IMR-90 (cell line): ENCODE data around the gene MRPL33. TPM values are rescaled to one million over a fixed set of nuclear protein-coding genes. Genes with fewer than 3 reads are reported as not detected.
"Not testable (repeated sequence)": the region's sequence is repeated elsewhere in the genome, so short reads cannot be mapped to it uniquely, and the experiment has no call there.

Experiments
- ATAC-seq: fragments of 200-7000 bp; cut with Tn5 transposase; 2 replicates; pipeline ENCODE4 v1.9.1; 2020; ENCODE audit warnings: low read depth, mild to moderate bottlenecking, moderate library complexity
- BruUV-seq: library from RNA; stranded (reverse); fragments of 400-500 nt; replicated peaks from 2 replicates; lab custom pipeline; 2021; lab: Mats Ljungman, UMichigan
- CTCF ChIA-PET: fragments of 300-600 bp; formaldehyde crosslinking; extraction: SDS; loops from one replicate; lab custom pipeline; 2021; ENCODE audit warnings: antibody characterized with exemption; lab: Yijun Ruan, JAX
- POLR2A ChIA-PET: fragments of 300-600 bp; sonication (Branson Sonifier 250); formaldehyde crosslinking; loops from one replicate; lab custom pipeline; 2022; ENCODE audit warnings: antibody characterized with exemption; ENCODE audit not compliant: unreplicated experiment; lab: Charles Lee
- DNase-seq: peaks from one replicate; pipeline ENCODE4 v3.0.0; 2013
- H2AFZ ChIP-seq: replicated peaks from 2 replicates; pipeline ENCODE3; 2013; ENCODE audit warnings: low read length, mild to moderate bottlenecking; ENCODE audit not compliant: poor library complexity
- H2AK5ac ChIP-seq: 2 replicates; pipeline ENCODE4 v1.6.1; 2013; ENCODE audit warnings: low read depth, low read length, inconsistent platforms
- H2AK9ac ChIP-seq: replicated peaks from 2 replicates; pipeline ENCODE3; 2013; ENCODE audit warnings: mild to moderate bottlenecking, low read depth, low read length, moderate library complexity; ENCODE audit not compliant: poor library complexity
- H2BK120ac ChIP-seq: 2 replicates; pipeline ENCODE4 v1.6.1; 2013; ENCODE audit warnings: low read depth, low read length, inconsistent platforms
- H2BK15ac ChIP-seq: 3 replicates; pipeline ENCODE4 v1.6.1; 2013; ENCODE audit warnings: low read depth, low read length, inconsistent platforms
- H2BK20ac ChIP-seq: 2 replicates; pipeline ENCODE4 v1.6.1; 2013; ENCODE audit warnings: low read depth, mild to moderate bottlenecking, inconsistent platforms, low read length, moderate library complexity
- H2BK5ac ChIP-seq: 2 replicates; pipeline ENCODE4 v1.6.1; 2013; ENCODE audit warnings: mild to moderate bottlenecking, low read depth, low read length, inconsistent platforms; ENCODE audit not compliant: poor library complexity, severe bottlenecking
- H3K14ac ChIP-seq: replicated peaks from 2 replicates; pipeline ENCODE4 v1.6.1; 2013; ENCODE audit warnings: low read depth, low read length, inconsistent platforms
- H3K18ac ChIP-seq: 2 replicates; pipeline ENCODE4 v1.6.1; 2013; ENCODE audit warnings: low read depth, low read length, control low read depth
- H3K23ac ChIP-seq: 2 replicates; pipeline ENCODE4 v1.6.1; 2013; ENCODE audit warnings: low read depth, low read length, inconsistent platforms
- H3K27ac ChIP-seq: 2 replicates; pipeline ENCODE4 v1.5.1; 2013; ENCODE audit warnings: mild to moderate bottlenecking, control low read depth, low read length; ENCODE audit not compliant: insufficient read depth
- H3K27me3 ChIP-seq: 2 replicates; pipeline ENCODE4 v1.6.1; 2013; ENCODE audit warnings: low read length; ENCODE audit not compliant: control insufficient read depth, insufficient read depth
- H3K36me3 ChIP-seq: 2 replicates; pipeline ENCODE4 v1.6.1; 2013; ENCODE audit warnings: low read length, mixed read lengths; ENCODE audit not compliant: control insufficient read depth, insufficient read depth
- H3K4ac ChIP-seq: 2 replicates; pipeline ENCODE4 v1.6.1; 2013; ENCODE audit warnings: low read depth, low read length, inconsistent platforms
- H3K4me1 ChIP-seq: 2 replicates; pipeline ENCODE4 v1.6.1; 2013; ENCODE audit warnings: low read length, mixed read lengths; ENCODE audit not compliant: control insufficient read depth, insufficient read depth
- H3K4me2 ChIP-seq: 2 replicates; pipeline ENCODE4 v1.6.1; 2013; ENCODE audit warnings: low read depth, mild to moderate bottlenecking, control low read depth, low read length, moderate library complexity
- H3K4me3 ChIP-seq: 2 replicates; pipeline ENCODE4 v1.5.1; 2013; ENCODE audit warnings: low read depth, mild to moderate bottlenecking, control low read depth, low read length, moderate library complexity; ENCODE audit not compliant: insufficient read depth
- H3K56ac ChIP-seq: 2 replicates; pipeline ENCODE4 v1.6.1; 2013; ENCODE audit warnings: low read length, inconsistent platforms; ENCODE audit not compliant: insufficient read depth; ENCODE audit errors: extremely low read depth
- H3K79me1 ChIP-seq, 2 experiments: 2 replicates each; pipeline ENCODE4 v1.6.1; 2013; ENCODE audit warnings: low read length in 2 of 2, inconsistent platforms in 1 of 2, low read depth in 1 of 2
- H3K9ac ChIP-seq: 2 replicates; pipeline ENCODE4 v1.6.1; 2013; ENCODE audit warnings: low read depth, low read length, control low read depth
- H3K9me1 ChIP-seq: 2 replicates; pipeline ENCODE4 v1.6.1; 2013; ENCODE audit warnings: low read length, inconsistent platforms; ENCODE audit not compliant: insufficient read depth
- H3K9me3 ChIP-seq: 2 replicates; pipeline ENCODE4 v1.6.1; 2013; ENCODE audit warnings: low read length; ENCODE audit not compliant: control insufficient read depth, insufficient read depth
- H4K20me1 ChIP-seq: 2 replicates; pipeline ENCODE4 v1.6.1; 2013; ENCODE audit warnings: low read length, inconsistent platforms; ENCODE audit not compliant: insufficient read depth
- H4K5ac ChIP-seq: 2 replicates; pipeline ENCODE4 v1.6.1; 2013; ENCODE audit warnings: mild to moderate bottlenecking, low read depth, low read length, control low read depth
- H4K8ac ChIP-seq, 2 experiments: 2 replicates each; pipeline ENCODE4 v1.6.1; 2013; ENCODE audit warnings: low read depth in 2 of 2, low read length in 2 of 2, control low read depth in 1 of 2, inconsistent platforms in 1 of 2
- H4K91ac ChIP-seq: 2 replicates; pipeline ENCODE4 v1.6.1; 2013; ENCODE audit warnings: low read depth, low read length, inconsistent platforms; ENCODE audit not compliant: insufficient read depth
- RCOR1 ChIP-seq: IDR thresholded peaks from 2 replicates; pipeline ENCODE4 v1.6.1; 2012; ENCODE audit warnings: mild to moderate bottlenecking, low read length, improper control_type of control experiment; ENCODE audit not compliant: insufficient replicate concordance
- WGBS, 2 experiments: methylation state at CpG; one replicate each; pipeline versions ENCODE4 v1.1.5 to v1.1.7; 2013; ENCODE audit warnings: missing lambda C conversion rate in 2 of 2; ENCODE audit not compliant: insufficient read length in 1 of 2; ENCODE audit errors: extremely low coverage in 2 of 2; 5-methylcytosine and 5-hydroxymethylcytosine counted together
- dilution Hi-C: fragments of 300-500 bp; cut with HindIII; formaldehyde crosslinking; loops from one replicate; pipeline ENCODE4 v1.14.3; 2018; ENCODE audit warnings: low sequenced_read_pairs; ENCODE audit not compliant: unreplicated experiment
- in situ Hi-C: fragments of 300-500 bp; cut with MboI; formaldehyde crosslinking; loops from 3 replicates; pipeline ENCODE4 v1.14.3; 2019; ENCODE audit warnings: low sequenced_read_pairs, inconsistent platforms, mixed read lengths
- intact Hi-C: fragments of 100-400 bp; cut with micrococcal nuclease; formaldehyde crosslinking; loops from 2 replicates; pipeline ENCODE4 v1.10.0; 2022
- polyA plus RNA-seq, 3 experiments: library from polyadenylated mRNA; depleted of rRNA; stranded (reverse); fragments of >200 nt; gene quantifications; 2 replicates each; pipeline ENCODE4 v1.2.3, GENCODE V29; 2012; ENCODE audit warnings: low replicate concordance in 1 of 3
- total RNA-seq: library from RNA; depleted of rRNA; stranded (reverse); fragments of >200 nt; gene quantifications from 2 replicates; pipeline ENCODE4 v1.2.3, GENCODE V29; 2012

The MRPL33 gene
- total and polyA plus RNA-seq, 2 of the 4 experiments (the other 2 are of a cell fraction), result 13.3 to 101 TPM

DNA sequence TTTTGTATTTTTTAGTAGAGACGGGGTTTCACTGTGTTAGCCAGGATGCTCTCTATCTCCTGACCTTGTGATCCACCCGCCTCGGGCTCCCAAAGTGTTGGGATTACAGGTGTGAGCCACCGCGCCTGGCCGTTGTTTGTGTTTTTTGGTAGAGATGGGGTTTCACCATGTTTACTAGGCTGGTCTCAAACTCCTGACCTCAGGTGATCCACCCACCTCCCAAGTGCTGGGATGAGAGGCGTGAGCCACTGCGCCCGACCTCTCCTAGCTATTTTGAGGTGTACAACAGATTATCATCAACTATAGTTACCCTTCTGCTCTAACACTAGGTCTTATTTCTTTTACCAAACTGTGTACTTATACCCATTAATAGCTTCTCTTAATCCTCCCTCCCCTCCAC, 28.9 kb upstream of the MRPL33 start:
- H3K14ac ChIP-seq, result no peak overlapping the region
- no peaks in the 10 kb centered on the region for H3K9me1 ChIP-seq
- DNase-seq, result no peak
- no peak overlapping the region for H2BK120ac ChIP-seq
- H2AK5ac ChIP-seq, result no peak overlapping the region
- no peak overlapping the region for H3K27ac ChIP-seq
- no peaks in the 10 kb centered on the region for H4K20me1 ChIP-seq
- in situ Hi-C loops (no loop called here), intact Hi-C loops (no loop called here), dilution Hi-C loops (no loop called here)
- H3K27me3 ChIP-seq, result no peaks in the 10 kb centered on the region
- H3K4ac ChIP-seq, result no peak overlapping the region
- no peak overlapping the region for H2BK5ac ChIP-seq
- no peak overlapping the region for H2BK15ac ChIP-seq
- no peak overlapping the region for H3K56ac ChIP-seq
- H3K79me1 ChIP-seq, result no peaks in the 10 kb centered on the region
- no peaks in the 10 kb centered on the region for H3K36me3 ChIP-seq
- no peak overlapping the region for H3K4me2 ChIP-seq
- no peak for ATAC-seq
- no peak overlapping the region for H2AFZ ChIP-seq
- no peaks in the 10 kb centered on the region for H3K4me1 ChIP-seq
- no peak overlapping the region for H4K5ac ChIP-seq
- no peak for TF ChIP-seq RCOR1
- CTCF ChIA-PET, result interaction anchor here (1.3 kb wide), 1 partner anchor 11 kb away, joined by 4 read pairs; no protein-coding TSS in a partner anchor
- H3K23ac ChIP-seq, result no peak overlapping the region
- no CpG with 5 or more reads among the region's 9 CpGs for whole genome bisulfite sequencing, 2 experiments
- no peak overlapping the region for H3K4me3 ChIP-seq
- POLR2A ChIA-PET, result no interaction called here
- no peaks in the 10 kb centered on the region; the same call in 1 of the 2 replicates for H3K9me3 ChIP-seq
- H4K8ac ChIP-seq, result no peak overlapping the region
- H4K91ac ChIP-seq, result no peak overlapping the region
- no peak overlapping the region for H3K18ac ChIP-seq
- no peak overlapping the region for H2AK9ac ChIP-seq
- H2BK20ac ChIP-seq, result no peak overlapping the region
- no TSS peak for BruUV-seq
- no peak overlapping the region for H3K9ac ChIP-seq

DNA sequence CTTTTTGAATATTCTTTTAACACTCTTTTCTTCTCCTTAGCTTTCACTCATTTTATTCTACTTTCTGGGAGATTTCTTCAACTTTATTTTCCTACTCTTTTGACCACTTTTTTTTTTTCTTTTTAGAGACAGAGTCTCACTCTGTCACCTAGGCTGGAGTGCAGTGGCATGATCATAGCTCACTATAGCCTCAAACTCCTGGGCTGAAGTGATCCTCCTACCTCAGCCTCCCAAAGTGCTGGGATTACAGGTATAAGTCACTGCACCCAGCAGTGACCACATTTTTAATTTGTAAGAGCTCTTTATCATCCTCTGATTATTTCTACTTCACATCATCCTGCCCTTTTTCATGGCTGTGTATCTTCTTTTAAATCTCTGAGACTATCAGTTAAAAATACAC, 26.0 kb upstream of the MRPL33 start:
- POLR2A ChIA-PET, result not testable (repeated sequence)

More for the DNA sequence above, 26.0 kb upstream of the MRPL33 start:
- H2AFZ ChIP-seq, H3K14ac ChIP-seq, H4K5ac ChIP-seq, H3K27me3 ChIP-seq, H3K4me1 ChIP-seq, H2BK20ac ChIP-seq, BruUV-seq, H2BK120ac ChIP-seq, H3K56ac ChIP-seq, H3K4ac ChIP-seq, dilution Hi-C loops, H2AK9ac ChIP-seq, intact Hi-C loops, H3K4me2 ChIP-seq, H2BK15ac ChIP-seq, ATAC-seq, H3K27ac ChIP-seq, H4K91ac ChIP-seq, in situ Hi-C loops, H2AK5ac ChIP-seq, DNase-seq, H3K18ac ChIP-seq, H3K36me3 ChIP-seq, H3K9me1 ChIP-seq, H3K9ac ChIP-seq, H4K20me1 ChIP-seq, H3K79me1 ChIP-seq, H3K23ac ChIP-seq, H4K8ac ChIP-seq, H3K4me3 ChIP-seq, H2BK5ac ChIP-seq: not testable (repeated sequence)
- CTCF ChIA-PET, result interaction anchor here (1.3 kb wide), 1 partner anchor 9 kb away, joined by 3 read pairs; no protein-coding TSS in a partner anchor
- H3K9me3 ChIP-seq, result peaks cover 12% of the 10 kb centered on the region
